Kidney (tissue), 14 donors: ENCODE results near the gene B4GALNT1. TPM values are rescaled to one million over a fixed set of nuclear protein-coding genes. Genes with fewer than 3 reads are reported as not detected.
A peak's percentile ranks its signal among the peaks of the same experiment; 100 is the strongest.
"Not testable (repeated sequence)": the region's sequence is repeated elsewhere in the genome, so short reads cannot be mapped to it uniquely, and the experiment has no call there.

Experiments used
- DNase-seq, 5 donors: peaks; one replicate each; pipeline ENCODE4 v3.0.0-alpha.2; 2013 to 2020
- FAIRE-seq: peaks from 2 replicates; lab custom pipeline; 2012; peaks lifted over from hg19 to GRCh38; lab: Jason Lieb, UNC
- H3K27ac ChIP-seq, 2 donors: one replicate each; pipeline ENCODE4 v1.7.0; 2013; ENCODE audit warnings: low read depth in 2 of 2, low read length in 2 of 2, inconsistent platforms in 1 of 2
- H3K27me3 ChIP-seq: one replicate; pipeline ENCODE4 v1.7.1; 2013; ENCODE audit warnings: low read length, inconsistent platforms; ENCODE audit not compliant: control insufficient read depth, insufficient read depth
- H3K36me3 ChIP-seq, 3 donors: one replicate each; pipeline versions ENCODE4 v1.7.0 to v1.7.1; 2013; ENCODE audit warnings: low read length in 3 of 3, control low read depth in 1 of 3, inconsistent platforms in 1 of 3; ENCODE audit not compliant: insufficient read depth in 3 of 3, control insufficient read depth in 2 of 3
- H3K4me1 ChIP-seq, 3 donors: one replicate each; pipeline versions ENCODE4 v1.7.0 to v1.7.1; 2013; ENCODE audit warnings: low read length in 3 of 3, inconsistent platforms in 1 of 3, low read depth in 1 of 3; ENCODE audit not compliant: control insufficient read depth in 2 of 3, insufficient read depth in 2 of 3
- H3K4me3 ChIP-seq, 3 donors: one replicate each; pipeline versions ENCODE4 v1.7.0 to v1.8.1; 2013; ENCODE audit warnings: low read length in 3 of 3, control low read depth in 1 of 3, inconsistent platforms in 1 of 3
- H3K9ac ChIP-seq, 3 donors: one replicate each; pipeline versions ENCODE4 v1.7.0 to v1.7.1; 2013; ENCODE audit warnings: low read length in 3 of 3, control low read depth in 1 of 3, inconsistent platforms in 1 of 3
- H3K9me3 ChIP-seq, 3 donors: one replicate each; pipeline versions ENCODE4 v1.7.0 to v1.7.1; 2013; ENCODE audit warnings: low read length in 3 of 3, control low read depth in 1 of 3, inconsistent platforms in 1 of 3; ENCODE audit not compliant: control insufficient read depth in 2 of 3, insufficient read depth in 1 of 3
- intact Hi-C: fragments of 100-400 bp; cut with DNase I; formaldehyde crosslinking; loops from one replicate; pipeline ENCODE4 v1.11.1; 2022
- polyA plus RNA-seq: library from polyadenylated mRNA; stranded (reverse); fragments of 350-450 nt; fragmentation: Illumina TruSeq; extraction: RNeasy Lipid Tissue Mini Kit (QIAGEN cat#74804); gene quantifications from one replicate; pipeline ENCODE4 v1.2.3, GENCODE V29; 2014; ENCODE audit warnings: low read depth, low replicate concordance; ENCODE audit not compliant: insufficient read depth
- total RNA-seq: library from RNA; stranded (reverse); fragmentation: NEBNext Ultra II Directional; extraction: Animal tissue kit (Norgen Biotek cat#: 25700); gene quantifications from one replicate; pipeline ENCODE4 v1.2.1, GENCODE V29; 2021
- TF ChIP-seq, protein P1 (sequence below): IDR thresholded peaks from 3 replicates; pipeline ENCODE4 v1.5.1; 2012; ENCODE audit warnings: mild to moderate bottlenecking, moderate library complexity, borderline replicate concordance; ENCODE audit not compliant: insufficient read depth; ENCODE audit errors: extremely low read depth
- donor health status: control.
- donor health status: control.
- donor health status: control.
- donor health status: control.
- donor health status: control.
- donor health status: DM: yes; HTN: yes; CAD: no.
- donor health status: Normal renal cell carcinoma (clear cell type).

Gene B4GALNT1
- total and polyA plus RNA-seq, 2 donors from 2014 or later: 1.6 to 2.0 TPM

DNA sequence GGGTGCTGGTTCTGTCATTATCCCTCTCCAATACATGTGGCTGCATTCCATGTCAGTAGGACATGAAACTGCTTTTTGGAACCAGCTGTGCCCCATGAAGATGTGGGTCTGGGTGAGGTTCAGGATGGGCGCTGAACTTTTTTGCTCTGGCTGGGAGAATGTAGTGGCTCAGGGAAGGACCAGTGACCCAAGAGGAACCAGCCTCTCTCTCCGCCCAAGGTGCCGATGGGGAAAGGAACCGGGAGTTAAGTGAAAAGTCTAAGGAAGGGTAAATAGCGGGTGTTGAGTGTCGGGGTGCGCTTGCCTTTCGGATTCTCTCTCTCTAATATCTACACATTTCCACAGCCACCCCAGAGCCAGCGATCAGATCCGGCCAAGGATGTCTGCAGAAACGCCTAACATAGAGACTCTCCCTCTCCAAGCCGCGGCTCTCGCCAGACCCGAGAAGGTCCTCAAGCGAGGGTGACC, 14.0 kb downstream of the B4GALNT1 start:
- Histone ChIP-seq H3K27ac (no peak overlapping the region), H3K4me3 (no peak overlapping the region), H3K36me3 (no peaks in the 10 kb centered on the region), H3K9me3 (no peaks in the 10 kb centered on the region), H3K9ac (no peak overlapping the region), H3K4me1 (peaks cover 0 to 16% (median 5%) of the 10 kb centered on the region in 3 donors), H3K27me3 (peaks cover 30% of the 10 kb centered on the region)
- no peak for DNase-seq
- TF ChIP-seq, protein P1, sequence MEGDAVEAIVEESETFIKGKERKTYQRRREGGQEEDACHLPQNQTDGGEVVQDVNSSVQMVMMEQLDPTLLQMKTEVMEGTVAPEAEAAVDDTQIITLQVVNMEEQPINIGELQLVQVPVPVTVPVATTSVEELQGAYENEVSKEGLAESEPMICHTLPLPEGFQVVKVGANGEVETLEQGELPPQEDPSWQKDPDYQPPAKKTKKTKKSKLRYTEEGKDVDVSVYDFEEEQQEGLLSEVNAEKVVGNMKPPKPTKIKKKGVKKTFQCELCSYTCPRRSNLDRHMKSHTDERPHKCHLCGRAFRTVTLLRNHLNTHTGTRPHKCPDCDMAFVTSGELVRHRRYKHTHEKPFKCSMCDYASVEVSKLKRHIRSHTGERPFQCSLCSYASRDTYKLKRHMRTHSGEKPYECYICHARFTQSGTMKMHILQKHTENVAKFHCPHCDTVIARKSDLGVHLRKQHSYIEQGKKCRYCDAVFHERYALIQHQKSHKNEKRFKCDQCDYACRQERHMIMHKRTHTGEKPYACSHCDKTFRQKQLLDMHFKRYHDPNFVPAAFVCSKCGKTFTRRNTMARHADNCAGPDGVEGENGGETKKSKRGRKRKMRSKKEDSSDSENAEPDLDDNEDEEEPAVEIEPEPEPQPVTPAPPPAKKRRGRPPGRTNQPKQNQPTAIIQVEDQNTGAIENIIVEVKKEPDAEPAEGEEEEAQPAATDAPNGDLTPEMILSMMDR: no peak
- no peak for FAIRE-seq
- intact Hi-C loops: no loop called here

DNA sequence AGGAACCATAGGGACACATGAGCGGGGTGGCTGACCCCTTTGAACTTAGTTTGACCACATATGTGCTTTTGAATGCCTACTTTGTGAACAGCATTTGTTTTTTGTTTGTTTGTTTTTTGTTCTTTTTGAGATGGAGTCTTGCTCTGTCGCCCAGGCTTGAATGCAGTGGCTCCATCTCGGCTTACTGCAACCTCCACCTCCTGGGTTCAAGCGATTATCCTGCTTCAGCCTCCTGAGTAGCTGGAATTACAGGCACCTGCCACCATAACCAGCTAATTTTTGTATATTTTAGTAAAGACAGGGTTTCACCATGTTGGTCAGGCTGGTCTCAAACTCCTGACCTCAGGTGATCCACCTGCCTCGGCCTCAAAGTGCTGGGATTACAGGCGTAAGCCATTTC, 14.6 kb downstream of the B4GALNT1 start:
- FAIRE-seq, H3K36me3 ChIP-seq, H3K27ac ChIP-seq, H3K9me3 ChIP-seq, H3K4me3 ChIP-seq, H3K9ac ChIP-seq, DNase-seq, intact Hi-C loops: not testable (repeated sequence)
- Histone ChIP-seq H3K4me1 (peaks cover 0 to 16% (median 5%) of the 10 kb centered on the region in 3 donors), H3K27me3 (peaks cover 27% of the 10 kb centered on the region)

DNA sequence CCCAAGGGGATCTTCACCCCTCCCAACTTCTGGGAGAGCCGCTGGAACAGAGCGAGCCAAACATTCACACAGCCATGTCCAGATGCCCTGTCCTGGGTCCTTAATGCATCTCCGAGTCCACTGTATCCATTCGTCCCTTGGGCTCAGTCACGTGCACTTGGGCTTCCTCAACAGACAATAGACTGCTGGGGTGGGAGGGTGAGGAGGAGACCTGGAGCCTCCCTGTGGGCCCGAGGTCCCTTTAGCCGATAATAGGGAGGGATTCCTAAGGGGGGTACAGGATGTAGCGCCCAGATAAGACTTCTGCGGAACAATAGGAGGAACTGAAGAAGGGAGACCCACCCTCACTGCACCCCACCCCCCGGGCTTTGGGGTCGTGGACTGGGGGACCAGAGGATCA, 15.1 kb downstream of the B4GALNT1 start:
- H3K9ac ChIP-seq: no peak overlapping the region
- H3K27me3 ChIP-seq: peaks cover 27% of the 10 kb centered on the region
- intact Hi-C loops: no loop called here
- H3K4me3 ChIP-seq: no peak overlapping the region
- TF ChIP-seq, protein P1: no peak
- DNase-seq (peak in 2 of 5 donors; percentile 18 to 34), FAIRE-seq (no peak)
- peaks cover 0 to 16% (median 5%) of the 10 kb centered on the region in 3 donors for H3K4me1 ChIP-seq
- no peaks in the 10 kb centered on the region for H3K9me3 ChIP-seq
- no peak overlapping the region for H3K27ac ChIP-seq
- H3K36me3 ChIP-seq: no peaks in the 10 kb centered on the region

DNA sequence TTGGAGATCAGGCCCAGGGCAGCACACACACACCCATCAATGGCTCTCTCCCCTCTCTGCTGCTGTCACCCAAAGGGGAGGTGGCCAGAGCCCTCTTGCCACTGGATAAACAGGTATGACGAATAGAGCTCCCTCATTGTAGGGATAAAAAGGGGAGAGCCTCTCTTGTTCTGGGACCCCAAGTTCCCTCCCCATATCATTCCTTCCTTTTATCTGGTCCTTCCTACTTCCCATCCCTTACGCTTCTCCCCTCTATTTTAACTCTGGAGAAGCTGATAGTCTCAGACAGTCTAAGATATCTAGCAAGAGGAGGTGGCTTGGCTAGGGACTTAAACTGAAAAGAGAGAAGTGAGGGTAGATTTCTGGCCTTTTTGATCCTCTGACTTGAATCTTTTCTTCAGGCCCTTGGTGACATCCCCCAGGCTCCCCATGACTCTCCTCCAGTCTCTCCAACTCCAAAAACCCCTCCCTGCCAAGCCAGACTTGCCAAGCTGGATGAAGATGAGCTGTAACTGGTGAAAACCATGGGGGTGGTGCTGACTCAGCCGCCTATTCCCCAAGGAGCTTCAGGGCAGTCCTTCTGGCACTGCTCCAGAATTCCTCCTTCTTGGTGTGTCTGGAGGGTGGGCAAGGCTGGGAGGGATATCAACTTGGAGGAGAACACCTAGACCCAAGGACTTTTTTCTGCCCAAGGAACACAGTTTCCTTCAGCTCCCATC, 16.5 kb downstream of the B4GALNT1 start:
- peak in 2 of 5 donors; percentile 23 to 67 for DNase-seq
- no peak for FAIRE-seq
- Histone ChIP-seq H3K27me3 (peaks cover 18% of the 10 kb centered on the region), H3K4me3 (no peak overlapping the region), H3K27ac (no peak overlapping the region), H3K36me3 (no peaks in the 10 kb centered on the region), H3K9ac (no peak overlapping the region), H3K4me1 (peaks cover 0 to 10% (median 4%) of the 10 kb centered on the region in 3 donors), H3K9me3 (no peaks in the 10 kb centered on the region)
- intact Hi-C loops: no loop called here
- TF ChIP-seq, protein P1: no peak
